Nucleus accumbens (tissue), 56 donors: Measurements from ENCODE around the gene DNAL4.
A peak's percentile ranks its signal among the peaks of the same experiment; 100 is the strongest.

Experiments used
- DNase-seq, 56 donors: peaks; one replicate each; lab custom pipeline; 2025; lab: John Stamatoyannopoulos, UW

DNAL4 gene, protein sequence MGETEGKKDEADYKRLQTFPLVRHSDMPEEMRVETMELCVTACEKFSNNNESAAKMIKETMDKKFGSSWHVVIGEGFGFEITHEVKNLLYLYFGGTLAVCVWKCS

DNA sequence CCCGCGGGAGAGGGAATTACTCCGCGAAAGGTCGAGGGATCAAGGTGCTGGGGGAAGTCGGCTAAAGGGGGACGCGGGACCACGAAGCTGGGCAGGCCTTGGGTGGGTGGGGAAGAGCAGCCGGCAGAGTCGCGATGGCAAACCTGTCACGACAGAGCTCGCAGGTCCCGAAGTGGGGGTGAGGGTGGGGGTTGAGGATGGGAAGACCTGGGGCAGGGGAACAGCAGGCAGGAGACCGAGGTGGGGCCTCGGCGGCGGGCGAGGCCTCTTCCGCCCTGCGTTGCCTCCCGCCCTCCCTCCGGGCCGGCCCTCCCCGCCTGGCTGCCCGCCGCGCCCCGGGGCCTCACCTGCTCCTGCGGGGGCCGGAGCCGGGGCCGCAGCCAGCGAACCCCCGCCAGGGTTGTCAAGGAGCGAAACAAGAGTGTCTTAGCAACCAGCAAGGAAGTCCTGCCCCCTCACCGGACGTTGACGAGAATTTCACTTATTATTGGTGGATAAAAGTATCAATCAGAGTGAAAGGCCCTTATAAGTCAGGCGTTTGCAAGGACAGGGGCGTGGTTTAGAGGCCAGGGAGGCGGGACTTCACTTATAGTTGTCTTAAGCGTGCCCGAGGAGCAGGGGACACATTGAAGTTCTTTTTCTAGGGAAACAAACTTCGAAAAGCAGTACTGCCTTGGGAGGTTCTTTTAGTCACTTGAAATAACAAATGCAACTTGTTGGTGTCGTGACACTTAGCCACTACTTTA lies at the start of gene DNAL4:
Gene DNAL4, minus strand, starts transcription at position 423 of the 746 bp plus-strand sequence. CDS start 11,412 bp downstream, outside the sequence.
- DNase-seq: peak; percentile 24 to 98 (median 87)

DNA sequence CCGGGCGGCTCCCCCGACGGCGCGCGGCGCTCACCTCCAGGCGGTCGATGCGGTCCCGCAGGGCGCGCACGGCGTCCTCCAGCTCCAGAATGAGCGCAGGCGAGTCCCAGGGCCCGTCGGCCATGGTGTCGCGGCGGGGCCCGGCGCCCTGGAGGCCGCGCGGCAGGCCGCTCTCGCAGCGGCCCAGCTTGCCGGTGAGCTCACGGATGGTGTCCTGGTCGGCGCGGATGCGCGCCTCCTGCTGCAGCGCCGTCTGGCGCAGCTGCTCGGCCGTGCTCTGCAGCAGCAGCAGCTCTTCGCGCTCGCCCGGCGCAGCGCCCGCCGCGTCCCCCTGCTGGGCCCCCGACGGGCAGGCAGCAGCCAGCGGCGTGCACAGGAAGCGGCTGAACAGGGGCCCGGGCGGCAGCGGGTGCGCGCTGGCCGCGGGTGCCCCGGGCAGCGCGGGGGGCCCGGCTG lies 49.3 kb upstream of the DNAL4 start:
- DNase-seq: peak in 19 of 56 donors; percentile 32 to 70 (median 46)

DNA sequence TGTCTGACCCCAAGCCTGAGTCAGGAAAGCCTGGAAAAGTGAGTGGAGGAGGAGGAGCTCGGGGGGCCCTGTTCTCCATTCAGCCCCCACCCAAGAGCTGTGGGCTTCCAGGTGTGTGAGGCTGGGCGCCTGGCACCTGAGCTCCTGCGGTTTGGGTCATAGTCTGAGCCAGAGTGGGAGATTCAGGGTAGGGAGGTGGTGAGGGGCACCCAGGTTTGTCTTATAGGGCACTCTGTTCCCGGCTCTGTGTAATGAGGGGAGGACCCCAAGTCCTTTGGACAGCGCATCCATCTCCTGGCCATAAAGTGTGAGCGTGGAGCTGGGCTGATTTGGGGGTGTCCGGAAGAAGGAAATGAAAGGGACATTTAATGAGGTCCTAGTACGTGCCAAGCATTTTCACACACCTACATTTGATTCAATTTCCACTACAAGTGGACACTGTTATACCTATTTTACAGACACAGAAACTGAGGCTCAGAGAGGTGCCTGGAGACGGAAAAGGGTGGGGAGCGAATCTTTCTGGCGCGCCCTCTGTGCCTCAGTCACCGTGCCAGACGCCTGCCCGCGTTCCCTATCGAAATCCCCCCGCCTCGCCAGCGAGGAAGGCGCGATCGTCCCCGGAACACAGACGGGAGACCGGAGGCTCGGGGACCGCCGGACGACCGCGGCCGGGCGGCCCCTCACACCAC lies 48.7 kb upstream of the DNAL4 start:
- no peak for DNase-seq

DNA sequence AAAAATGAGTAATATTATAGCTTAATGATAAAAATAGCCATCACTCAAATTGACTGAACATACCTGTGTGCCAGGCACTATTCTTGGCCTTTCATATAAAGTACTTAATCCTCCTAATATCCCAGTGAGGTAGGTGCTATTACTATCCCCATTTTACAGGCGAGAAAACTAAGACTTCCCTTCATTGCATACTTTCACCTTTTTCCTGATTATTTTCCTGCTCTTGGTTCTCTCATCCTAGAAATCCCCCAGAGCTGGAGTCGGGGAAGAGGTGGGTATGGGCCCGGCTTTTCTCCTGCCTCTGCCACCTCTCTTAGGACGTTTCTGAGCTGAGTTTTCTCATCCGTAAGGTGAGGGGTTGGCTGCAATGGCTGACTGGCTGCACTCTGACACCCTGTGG lies 47.7 kb upstream of the DNAL4 start:
- DNase-seq: no peak

DNA sequence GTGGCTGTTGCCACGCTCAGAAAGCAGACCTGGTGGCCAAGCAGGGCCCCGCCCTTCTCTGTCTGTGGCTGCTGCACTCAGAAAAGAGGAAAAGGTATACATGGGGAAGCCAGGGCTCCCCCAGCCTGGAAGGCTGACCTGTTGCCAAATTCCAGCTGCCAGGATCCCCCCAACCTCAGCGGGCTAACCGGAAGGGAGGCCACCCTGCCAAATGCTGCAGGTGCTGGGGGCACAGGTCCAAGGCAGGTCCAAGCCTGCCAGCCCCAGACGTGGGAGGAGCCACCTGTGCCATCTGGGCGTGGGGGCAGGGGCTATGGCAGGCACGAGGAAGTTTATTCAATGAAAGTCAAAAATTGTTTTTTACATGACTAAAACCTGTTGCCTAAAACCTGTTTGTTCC lies 47.3 kb upstream of the DNAL4 start:
- DNase-seq: no peak

DNA sequence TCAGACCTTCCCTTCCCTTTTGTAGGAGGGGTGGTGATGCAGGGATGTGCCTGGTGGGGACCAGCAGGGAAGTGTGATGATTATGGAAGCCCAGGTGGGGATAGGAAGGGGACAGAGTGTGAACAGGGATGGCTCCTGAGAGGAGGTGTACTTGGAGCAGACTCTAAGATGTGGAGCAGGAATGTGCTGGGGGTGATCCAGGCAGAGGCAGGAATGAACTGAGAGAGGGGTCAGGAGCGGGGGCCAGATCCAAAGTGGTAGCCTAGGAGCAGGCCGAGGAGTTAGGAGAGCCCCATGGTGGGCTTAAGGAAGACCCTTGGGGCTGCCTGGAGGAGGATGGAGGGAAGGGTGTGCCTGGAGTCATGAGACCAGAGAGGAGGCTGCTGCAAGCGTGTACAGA lies 46.2 kb upstream of the DNAL4 start:
- no peak for DNase-seq

DNA sequence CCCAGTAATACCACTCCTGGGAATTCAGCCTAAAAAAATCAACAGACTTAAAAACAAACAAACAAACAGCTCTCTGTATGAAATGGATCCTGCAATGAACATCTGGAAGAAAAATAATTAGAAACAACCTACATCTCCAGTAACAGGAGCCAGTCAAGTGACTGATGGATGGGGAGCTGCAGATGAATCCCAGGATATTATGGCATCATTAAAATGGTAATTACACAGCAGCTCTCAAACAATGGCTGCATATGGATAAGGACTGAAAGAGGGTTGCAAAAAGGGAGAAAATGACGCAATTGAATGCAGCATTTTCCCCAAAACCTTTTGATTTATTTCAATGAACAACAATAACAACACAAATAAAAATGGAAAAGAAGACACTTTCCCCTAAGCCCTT lies 45.7 kb upstream of the DNAL4 start:
- DNase-seq: no peak

DNA sequence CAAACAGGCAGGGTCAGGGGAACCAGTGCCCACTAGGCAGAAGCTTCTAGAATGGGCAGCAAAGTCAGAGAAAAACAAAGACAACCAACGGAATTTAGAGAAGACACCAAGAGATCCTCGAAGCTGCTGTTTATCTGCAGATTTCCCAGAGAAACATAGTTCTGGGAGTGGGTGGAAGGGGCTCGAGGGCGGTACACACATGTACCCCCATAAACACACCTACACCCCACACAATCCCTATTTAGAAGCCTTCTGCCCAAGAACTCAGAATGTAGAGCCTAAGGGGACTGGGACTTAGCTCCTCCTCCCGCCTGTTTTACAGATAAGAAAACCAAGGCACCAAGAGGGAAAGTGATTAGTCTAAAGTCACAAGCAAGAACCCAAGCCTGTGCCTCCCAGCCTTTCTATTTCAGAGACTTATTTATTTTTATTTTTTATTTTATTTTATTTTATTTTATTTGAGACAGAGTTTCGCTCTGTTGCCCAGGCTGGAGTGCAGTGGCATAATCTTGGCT lies 43.5 kb upstream of the DNAL4 start:
- DNase-seq: no peak

DNA sequence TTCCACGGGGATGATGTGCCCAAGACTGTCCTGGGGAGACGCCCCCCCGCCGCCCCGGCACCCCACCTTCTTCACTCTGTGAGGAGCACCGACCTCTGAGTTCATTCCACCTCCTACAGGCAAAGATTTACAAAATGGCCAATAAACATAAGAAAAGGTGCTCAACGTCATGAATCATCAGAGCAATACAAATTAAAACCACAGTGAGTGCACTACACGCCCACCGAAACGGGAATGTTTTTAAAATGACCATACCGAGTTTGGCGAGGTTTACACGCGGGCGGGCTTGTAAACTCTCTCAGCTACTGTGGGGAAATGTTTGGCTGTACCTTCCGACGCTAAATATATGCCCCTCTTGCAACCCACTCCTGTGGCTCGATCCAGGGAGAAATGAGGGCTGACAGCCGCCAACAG lies 42.0 kb upstream of the DNAL4 start:
- no peak for DNase-seq

DNA sequence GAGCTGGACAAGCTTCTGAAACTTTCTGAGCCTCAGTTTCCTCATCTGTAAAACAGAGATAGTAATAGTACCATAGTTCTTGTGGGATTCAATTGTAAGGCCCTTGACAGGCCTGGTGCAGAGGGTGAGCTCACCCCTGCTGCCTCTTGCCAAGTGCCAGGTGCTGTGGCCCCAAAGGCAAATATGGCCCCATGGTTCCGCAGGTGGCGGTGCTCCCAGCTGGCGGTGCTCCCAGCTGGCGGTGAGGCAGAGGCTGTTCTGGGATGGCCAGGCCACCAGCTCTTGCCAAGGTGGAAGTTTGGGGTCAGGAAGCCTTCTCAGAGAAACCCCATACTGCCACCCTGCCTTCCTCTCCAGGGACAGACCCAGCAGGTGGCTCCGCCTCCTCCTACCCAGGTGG lies 41.0 kb upstream of the DNAL4 start:
- DNase-seq: no peak

DNA sequence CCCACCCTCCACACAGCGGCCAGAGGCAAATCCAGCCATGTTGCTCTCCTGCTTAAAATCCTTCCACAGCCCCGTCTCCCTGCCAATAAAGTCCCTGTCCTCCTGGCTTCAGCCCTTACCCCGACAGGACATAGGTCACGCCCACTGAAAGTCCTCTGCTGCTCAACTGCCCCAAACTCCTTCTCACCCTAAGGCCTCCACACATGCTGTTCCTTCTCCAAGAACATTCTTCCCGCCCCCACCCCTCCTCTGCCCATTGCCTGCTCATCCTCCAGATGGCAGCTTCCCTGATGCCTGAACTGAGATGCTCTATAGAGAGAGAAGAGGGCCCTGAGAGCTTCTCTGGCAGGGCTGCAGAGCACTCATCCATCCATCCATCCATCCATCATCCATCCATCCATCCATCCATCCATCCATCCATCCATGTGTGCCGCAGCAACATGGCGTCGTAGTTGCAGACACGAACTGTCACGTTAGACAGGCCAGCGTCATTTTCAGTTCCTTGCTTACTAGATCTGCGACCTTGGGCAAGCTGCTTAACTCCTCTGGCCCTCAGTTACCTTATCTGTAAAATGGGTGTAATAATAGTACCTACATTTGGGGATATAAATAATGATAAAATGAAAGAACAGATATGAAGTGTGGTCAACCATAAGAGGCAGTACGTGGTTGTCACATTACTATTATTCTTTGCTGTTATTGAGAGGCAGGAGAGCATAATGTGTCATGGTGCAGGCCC lies 40.4 kb upstream of the DNAL4 start:
- DNase-seq: no peak

DNA sequence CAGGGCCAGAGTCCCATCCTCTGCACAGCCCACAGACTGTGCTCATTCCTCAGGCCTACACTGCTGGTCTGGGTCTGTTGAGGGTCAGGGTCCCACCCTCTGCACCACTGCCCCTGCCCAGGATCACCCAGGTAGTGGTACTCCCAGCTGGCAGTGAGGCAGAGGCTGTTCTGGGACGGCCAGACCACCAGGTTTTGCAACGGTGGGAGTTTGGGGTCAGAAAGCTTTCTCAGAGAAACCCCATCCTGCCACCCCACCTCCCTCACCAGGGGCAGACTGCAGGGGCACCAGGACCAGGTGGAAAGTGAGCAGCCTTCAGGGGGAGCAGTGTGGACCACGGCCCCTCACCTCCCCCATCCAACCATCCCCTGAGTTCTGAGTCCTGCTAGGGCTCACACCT lies 39.1 kb upstream of the DNAL4 start:
- DNase-seq: no peak

DNA sequence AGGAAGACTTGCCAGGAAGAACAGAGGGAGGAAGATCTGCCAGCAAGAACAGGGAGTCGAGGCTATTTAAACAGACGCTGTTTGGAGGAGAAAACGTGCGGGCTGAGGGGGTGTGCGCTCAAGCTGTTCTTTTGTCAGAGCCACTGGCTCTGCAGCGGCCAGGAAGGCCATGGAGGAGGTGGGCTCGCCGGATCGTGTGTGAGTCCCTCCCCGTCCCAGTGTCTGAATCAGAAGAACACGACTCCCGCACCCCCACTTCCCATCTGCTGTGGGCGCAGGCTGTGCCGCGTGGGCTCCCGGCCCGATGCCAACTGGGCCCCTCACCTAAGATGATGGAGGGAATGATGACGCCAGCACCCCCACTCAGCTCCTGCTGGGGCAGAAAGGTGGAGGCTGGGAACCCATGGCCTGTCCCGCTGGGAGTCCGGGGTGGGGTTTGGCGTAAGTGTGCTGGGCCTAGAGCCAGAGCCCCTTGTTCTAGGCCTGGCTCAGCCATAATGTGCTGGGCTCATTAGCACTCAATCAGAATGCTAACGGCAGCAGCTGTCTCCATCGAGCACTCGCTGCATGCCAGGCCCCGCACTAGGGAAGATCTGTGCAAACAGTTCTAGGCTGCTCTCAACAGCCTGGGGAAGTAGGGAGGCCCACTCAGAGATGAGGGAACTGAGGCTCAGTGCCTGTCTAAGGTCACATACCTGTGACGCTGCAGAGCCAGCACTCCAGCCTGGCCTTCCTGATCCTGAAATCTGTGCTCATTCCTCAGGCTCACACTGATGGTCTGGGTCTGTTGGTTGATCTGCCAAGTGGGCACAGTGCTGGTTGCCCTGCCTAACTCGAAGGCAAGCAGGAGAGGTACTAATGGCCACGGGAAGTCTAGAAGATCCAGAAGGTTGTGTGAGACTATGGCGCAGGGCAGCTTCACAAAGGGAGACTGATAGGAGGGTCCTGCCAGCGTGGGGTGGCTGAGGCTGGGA lies 38.3 kb upstream of the DNAL4 start:
- DNase-seq: peak in 23 of 56 donors; percentile 8 to 70 (median 37)

DNA sequence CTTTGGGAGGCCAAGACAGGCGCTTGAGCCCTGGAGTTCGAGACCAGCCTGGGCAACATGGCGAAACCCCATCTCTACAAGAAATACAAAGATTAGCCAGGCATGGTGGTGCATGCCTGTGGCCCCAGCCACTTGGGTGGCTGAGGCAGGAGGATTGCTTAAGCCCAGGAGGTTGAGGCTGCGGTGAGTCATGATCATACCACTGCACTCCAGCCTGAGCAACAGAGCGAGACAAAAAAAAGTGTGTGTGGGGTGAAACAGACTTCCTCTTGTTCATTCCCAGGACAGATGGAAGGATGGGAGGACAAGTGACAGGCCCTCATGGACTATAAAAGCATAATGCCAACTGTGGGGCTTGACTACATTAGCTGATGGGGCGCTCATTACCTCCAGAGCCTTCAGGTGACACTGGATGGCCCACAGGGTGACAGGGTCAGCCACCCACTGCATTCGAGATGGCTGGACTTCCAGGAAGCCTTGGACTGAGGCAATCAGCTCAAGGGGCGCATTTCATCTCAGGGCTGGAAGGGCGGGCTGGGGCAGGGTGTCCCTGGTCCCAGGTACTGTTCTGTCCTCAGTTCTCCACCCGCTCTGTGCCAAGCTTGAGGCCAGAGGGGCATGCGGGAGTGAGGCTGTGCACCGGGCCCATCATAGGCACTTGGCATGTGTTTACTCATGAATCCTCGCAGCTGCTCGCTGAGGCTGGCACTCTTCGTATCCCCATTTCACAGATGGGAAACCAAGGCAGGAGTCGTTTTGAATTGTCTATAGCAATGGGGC lies 37.4 kb upstream of the DNAL4 start:
- DNase-seq: no peak

DNA sequence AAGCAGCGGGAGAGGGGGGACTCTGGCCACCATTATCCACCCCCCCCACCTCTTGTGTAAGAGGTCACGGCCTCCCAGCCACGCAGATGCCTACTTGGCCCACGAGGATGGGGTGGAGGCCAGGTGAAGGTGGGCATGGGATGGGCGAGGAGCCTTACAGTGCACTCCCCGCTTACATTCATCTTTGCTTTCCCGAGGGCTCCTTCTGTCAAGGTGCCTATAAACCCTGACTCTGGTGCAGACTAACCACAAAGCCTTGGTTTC lies 36.8 kb upstream of the DNAL4 start:
- no peak for DNase-seq

DNA sequence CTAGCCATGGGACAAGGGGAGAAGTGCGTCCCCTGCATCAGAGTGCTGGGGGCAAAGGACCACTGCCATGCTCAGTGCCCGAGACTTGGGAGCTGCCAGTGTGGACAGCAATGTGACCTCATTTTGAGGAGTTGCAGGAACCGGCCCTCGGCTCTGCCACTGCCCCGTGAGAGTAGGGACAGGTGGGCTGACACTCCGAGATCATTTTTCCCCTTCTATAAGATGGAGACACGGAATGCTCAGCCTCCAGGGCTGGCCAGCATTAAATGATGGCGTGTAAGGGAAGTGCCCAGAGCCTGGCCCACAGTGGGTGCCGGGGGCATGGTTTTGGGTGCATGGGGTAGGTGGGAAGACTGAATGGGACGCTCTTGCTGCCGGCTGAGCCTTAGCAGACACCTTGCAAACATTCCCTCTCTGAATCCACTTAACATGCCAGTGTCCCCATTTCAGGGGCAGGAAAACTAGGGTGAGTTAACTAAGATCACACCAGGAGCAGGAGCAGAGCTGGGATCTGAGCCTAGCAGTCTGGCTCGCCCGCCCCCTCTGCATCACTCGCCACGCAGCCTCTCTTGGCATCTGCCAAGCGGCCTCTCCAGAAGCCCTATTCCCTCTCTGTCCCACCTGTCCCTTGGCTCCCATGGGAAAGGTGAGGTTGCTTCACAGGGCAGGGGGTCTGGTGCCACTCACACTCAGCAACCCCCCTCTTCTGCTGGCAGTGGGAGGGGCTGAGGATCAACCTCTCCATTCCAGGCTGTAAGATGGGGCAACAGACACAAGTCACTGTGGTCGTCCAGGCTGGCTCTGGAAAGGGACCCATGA lies 36.3 kb upstream of the DNAL4 start:
- DNase-seq: no peak

DNA sequence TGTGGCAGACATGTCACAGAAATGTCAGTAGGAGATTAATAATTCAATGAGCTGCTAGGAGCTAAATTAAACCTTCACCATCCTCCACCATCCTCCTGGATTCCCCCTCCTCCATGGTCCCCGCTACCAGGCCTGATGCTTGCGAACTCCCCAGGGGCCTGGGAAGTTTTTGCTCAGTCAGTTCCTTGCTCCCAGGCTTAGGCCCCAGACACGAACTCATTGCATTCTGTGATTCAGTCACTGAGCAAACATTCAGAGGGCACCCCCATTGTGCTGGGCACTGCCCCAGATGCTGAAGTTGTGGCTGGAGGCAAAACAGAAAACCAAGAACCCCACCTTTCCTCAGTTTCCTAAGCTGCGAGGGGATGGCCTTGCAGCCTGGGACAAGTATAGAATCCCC lies 35.5 kb upstream of the DNAL4 start:
- DNase-seq: no peak

DNA sequence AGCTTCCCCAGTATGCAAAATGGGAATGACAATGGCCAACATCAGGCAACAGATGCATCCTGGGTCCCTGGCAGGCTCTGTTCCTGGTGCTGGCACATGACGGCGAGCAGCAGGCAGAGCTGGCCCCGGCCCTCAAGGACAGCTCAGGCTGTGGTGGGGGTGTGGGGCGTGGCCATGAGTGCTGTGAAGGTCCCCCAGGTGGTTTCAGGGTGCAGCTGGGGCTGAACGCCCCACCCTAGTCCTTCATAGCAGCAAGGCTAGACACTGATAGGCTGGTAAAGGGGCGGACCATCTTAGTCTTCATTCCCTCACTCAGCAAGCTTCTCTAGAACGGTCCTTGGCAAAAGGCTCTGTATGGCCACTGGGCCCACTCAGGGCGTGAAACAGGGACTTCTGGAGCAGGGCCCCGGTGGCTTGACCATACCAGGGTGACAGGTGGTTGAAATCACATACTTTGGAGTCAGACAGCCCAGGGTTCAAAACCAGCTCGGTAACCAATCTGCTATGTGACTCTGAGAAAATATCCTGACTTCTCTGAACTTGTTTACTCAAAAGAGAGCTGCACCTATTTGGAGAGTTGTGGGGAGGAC lies 34.8 kb upstream of the DNAL4 start:
- DNase-seq: no peak
